ENCODE data around the gene ATF5. TPM values are rescaled to one million over a fixed set of nuclear protein-coding genes. Genes with fewer than 3 reads are reported as not detected.

The ATF5 gene
- total and polyA plus RNA-seq, 2 donors (not counting 1 experiment from before 2014, with no cell fraction given): 9.0 to 37.6 TPM

GRCh38 chr19:49884109-49884508 is 44.9 kb upstream of the ATF5 start:
- no peaks in the 10 kb centered on the region for H3K27me3 ChIP-seq (replicated peaks in 1 of 4; ENCODE audit: control extremely low read depth in 1 of 4, control insufficient read depth in 3 of 4, insufficient read depth in 4 of 4, low read length in 3 of 4)
- no peak overlapping the region for H3K4me3 ChIP-seq (ENCODE audit: control extremely low read depth in 1 of 5, extremely low read depth in 1 of 5, insufficient read depth in 1 of 5, low read depth in 2 of 5, low read length in 4 of 5)
- no peak overlapping the region for H3K4me3 Mint-ChIP-seq
- no peak overlapping the region for H3K27ac Mint-ChIP-seq
- CTCF ChIA-PET: no interaction called here
- no peak for ATAC-seq (ENCODE audit: low read depth)
- H3K36me3 ChIP-seq (replicated peaks in 1 of 2; ENCODE audit: control extremely low read depth in 1 of 2, control insufficient read depth in 1 of 2, extremely low read depth in 1 of 2, insufficient read depth in 2 of 2, low read length in 1 of 2): peaks cover 0 to 56% of the 10 kb centered on the region in 2 experiments
- no peak overlapping the region for H3K4me2 ChIP-seq (replicated peaks; ENCODE audit: low read depth, low read length, poor library complexity, severe bottlenecking)
- H3K27ac ChIP-seq (ENCODE audit: low read length in 2 of 2): no peak overlapping the region
- peaks cover 4% of the 10 kb centered on the region for H3K79me2 ChIP-seq (ENCODE audit: control insufficient read depth, insufficient read depth, low read length)
- no peak overlapping the region for H2AFZ ChIP-seq (ENCODE audit: insufficient read depth, low read depth, low read length, poor library complexity, severe bottlenecking)
- peaks cover 2% of the 10 kb centered on the region for H3K4me1 Mint-ChIP-seq
- H3K4me1 ChIP-seq (ENCODE audit: control insufficient read depth in 2 of 2, insufficient read depth in 2 of 2, low read length in 2 of 2): peaks cover 0 to under 1% of the 10 kb centered on the region in 2 donors
- no peak overlapping the region for H3K9ac ChIP-seq (ENCODE audit: low read length)
- peaks cover 43% of the 10 kb centered on the region for H4K20me1 ChIP-seq (ENCODE audit: control insufficient read depth, insufficient read depth, low read length, poor library complexity, severe bottlenecking)
- H3K27me3 Mint-ChIP-seq: no peaks in the 10 kb centered on the region
- H3K9me3 ChIP-seq (ENCODE audit: control extremely low read depth in 1 of 3, control insufficient read depth in 2 of 3, insufficient read depth in 1 of 3, low read length in 2 of 3): no peaks in the 10 kb centered on the region
- DNase-seq: no peak
- 96% methylated on average over 17 of the region's 18 CpGs for WGBS (ENCODE audit: insufficient coverage)
- TF ChIP-seq EZH2 (IDR thresholded peaks at IDR 0.05; ENCODE audit: borderline replicate concordance, insufficient read depth, low read depth, low read length, poor library complexity, severe bottlenecking) (no peak), CTCF (IDR thresholded peaks at IDR 0.05) (no peak)
- H3K9me3 Mint-ChIP-seq (ENCODE audit: insufficient read depth): no peaks in the 10 kb centered on the region
- POLR2A ChIA-PET: no interaction called here
- intact Hi-C loops (cut with micrococcal nuclease): no loop called here

- Histone ChIP-seq H3K4me2 (replicated peaks; ENCODE audit: low read depth, low read length, poor library complexity, severe bottlenecking) (no peak overlapping the region), H4K20me1 (ENCODE audit: control insufficient read depth, insufficient read depth, low read length, poor library complexity, severe bottlenecking) (peaks cover 44% of the 10 kb centered on the region), H3K9ac (ENCODE audit: low read length) (no peak overlapping the region), H2AFZ (ENCODE audit: insufficient read depth, low read depth, low read length, poor library complexity, severe bottlenecking) (no peak overlapping the region), H3K79me2 (ENCODE audit: control insufficient read depth, insufficient read depth, low read length) (no peaks in the 10 kb centered on the region), H3K36me3 (replicated peaks in 1 of 2; ENCODE audit: control extremely low read depth in 1 of 2, control insufficient read depth in 1 of 2, extremely low read depth in 1 of 2, insufficient read depth in 2 of 2, low read length in 1 of 2) (peaks cover 0 to 51% of the 10 kb centered on the region in 2 experiments), H3K9me3 (ENCODE audit: control extremely low read depth in 1 of 3, control insufficient read depth in 2 of 3, insufficient read depth in 1 of 3, low read length in 2 of 3) (peaks cover 0 to 5% (median 0%) of the 10 kb centered on the region in 3 donors), H3K27me3 (replicated peaks in 1 of 4; ENCODE audit: control extremely low read depth in 1 of 4, control insufficient read depth in 3 of 4, insufficient read depth in 4 of 4, low read length in 3 of 4) (no peaks in the 10 kb centered on the region), H3K4me3 (ENCODE audit: control extremely low read depth in 1 of 5, extremely low read depth in 1 of 5, insufficient read depth in 1 of 5, low read depth in 2 of 5, low read length in 4 of 5) (no peak overlapping the region), H3K27ac (ENCODE audit: low read length in 2 of 2) (no peak overlapping the region), H3K4me1 (ENCODE audit: control insufficient read depth in 2 of 2, insufficient read depth in 2 of 2, low read length in 2 of 2) (peaks cover 2 to 4% of the 10 kb centered on the region in 2 donors)
- ChIA-PET POLR2A (no interaction called here), CTCF (interaction anchor here (0.7 kb wide), 1 partner anchor 221 kb away, joined by 3 read pairs; no protein-coding TSS in a partner anchor)
- Mint-ChIP-seq H3K9me3 (ENCODE audit: insufficient read depth) (no peaks in the 10 kb centered on the region), H3K4me1 (peaks cover 5% of the 10 kb centered on the region), H3K4me3 (no peak overlapping the region), H3K27ac (no peak overlapping the region), H3K27me3 (no peaks in the 10 kb centered on the region)
- TF ChIP-seq CTCF (IDR thresholded peaks at IDR 0.05): no peak
- TF ChIP-seq EZH2 (IDR thresholded peaks at IDR 0.05; ENCODE audit: borderline replicate concordance, insufficient read depth, low read depth, low read length, poor library complexity, severe bottlenecking): no peak
- intact Hi-C loops (cut with micrococcal nuclease): no loop called here
- no peak for DNase-seq
- WGBS (ENCODE audit: insufficient coverage): 97% methylated on average over 2 of the region's 3 CpGs
- ATAC-seq (ENCODE audit: low read depth): no peak
Observed at GRCh38 chr19:49884760-49885159, 44.2 kb upstream of the ATF5 start.

Measured in B cell (primary cell).